Lower leg skin (tissue), 3 donors: ENCODE data around the gene ENOX1.

Experiments used
- POLR2A ChIP-seq, 2 donors: fragments of 450-650 bp; IDR thresholded peaks; one replicate each; pipeline ENCODE4 v1.6.1; 2016 to 2017; ENCODE audit warnings: antibody characterized with exemption in 2 of 2, mild to moderate bottlenecking in 1 of 2, moderate library complexity in 1 of 2
- TF ChIP-seq, protein P1 (sequence below), 3 donors: fragments of 450-650 bp; IDR thresholded peaks; one replicate each; pipeline ENCODE4 v1.5.1; 2016; ENCODE audit warnings: antibody characterized with exemption in 3 of 3, mild to moderate bottlenecking in 3 of 3, moderate library complexity in 2 of 3

DNA sequence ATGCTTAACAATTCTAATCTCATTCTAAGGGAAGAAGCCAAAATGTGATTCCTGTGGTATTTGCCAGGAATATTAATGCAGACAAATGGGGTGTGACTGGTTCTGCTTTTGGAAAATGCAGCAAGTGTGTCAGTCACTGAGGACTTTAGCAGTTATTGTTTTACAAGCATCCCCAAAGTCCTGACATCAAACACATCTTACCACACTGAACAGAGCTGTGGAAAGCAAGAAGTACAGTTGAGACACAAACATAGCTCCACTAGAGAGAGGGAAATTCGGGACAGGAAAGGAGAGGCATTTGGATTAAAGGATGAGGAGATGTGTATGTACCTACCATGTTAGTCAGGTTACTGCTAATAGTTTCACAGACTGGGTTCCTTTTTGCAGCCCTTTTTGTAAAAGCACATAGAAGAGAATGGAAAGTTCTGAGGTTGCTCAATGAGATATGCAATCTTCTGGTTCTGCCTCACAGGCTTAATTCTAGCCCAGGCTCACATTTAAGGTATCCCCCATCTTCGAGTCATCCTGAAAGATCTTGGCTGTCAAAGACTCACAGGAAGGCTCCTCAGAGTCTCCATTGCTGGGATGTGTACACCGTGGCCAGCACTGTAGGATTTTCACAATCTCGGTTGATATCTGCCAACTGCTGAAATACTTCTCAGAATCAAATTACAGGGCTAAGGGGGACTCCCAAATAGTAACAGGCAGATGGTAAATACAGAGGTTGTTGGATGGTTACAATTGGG is 446.8 kb downstream of the ENOX1 start:
- TF ChIP-seq, protein P1, sequence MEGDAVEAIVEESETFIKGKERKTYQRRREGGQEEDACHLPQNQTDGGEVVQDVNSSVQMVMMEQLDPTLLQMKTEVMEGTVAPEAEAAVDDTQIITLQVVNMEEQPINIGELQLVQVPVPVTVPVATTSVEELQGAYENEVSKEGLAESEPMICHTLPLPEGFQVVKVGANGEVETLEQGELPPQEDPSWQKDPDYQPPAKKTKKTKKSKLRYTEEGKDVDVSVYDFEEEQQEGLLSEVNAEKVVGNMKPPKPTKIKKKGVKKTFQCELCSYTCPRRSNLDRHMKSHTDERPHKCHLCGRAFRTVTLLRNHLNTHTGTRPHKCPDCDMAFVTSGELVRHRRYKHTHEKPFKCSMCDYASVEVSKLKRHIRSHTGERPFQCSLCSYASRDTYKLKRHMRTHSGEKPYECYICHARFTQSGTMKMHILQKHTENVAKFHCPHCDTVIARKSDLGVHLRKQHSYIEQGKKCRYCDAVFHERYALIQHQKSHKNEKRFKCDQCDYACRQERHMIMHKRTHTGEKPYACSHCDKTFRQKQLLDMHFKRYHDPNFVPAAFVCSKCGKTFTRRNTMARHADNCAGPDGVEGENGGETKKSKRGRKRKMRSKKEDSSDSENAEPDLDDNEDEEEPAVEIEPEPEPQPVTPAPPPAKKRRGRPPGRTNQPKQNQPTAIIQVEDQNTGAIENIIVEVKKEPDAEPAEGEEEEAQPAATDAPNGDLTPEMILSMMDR (IDR thresholded peaks at IDR 0.05), result no peak
- TF ChIP-seq POLR2A (IDR thresholded peaks at IDR 0.05), result no peak
